Measurements from ENCODE around the gene MANBA.
"Not testable (repeated sequence)": the region's sequence is repeated elsewhere in the genome, so short reads cannot be mapped to it uniquely, and the experiment has no call there.

The MANBA gene

DNA sequence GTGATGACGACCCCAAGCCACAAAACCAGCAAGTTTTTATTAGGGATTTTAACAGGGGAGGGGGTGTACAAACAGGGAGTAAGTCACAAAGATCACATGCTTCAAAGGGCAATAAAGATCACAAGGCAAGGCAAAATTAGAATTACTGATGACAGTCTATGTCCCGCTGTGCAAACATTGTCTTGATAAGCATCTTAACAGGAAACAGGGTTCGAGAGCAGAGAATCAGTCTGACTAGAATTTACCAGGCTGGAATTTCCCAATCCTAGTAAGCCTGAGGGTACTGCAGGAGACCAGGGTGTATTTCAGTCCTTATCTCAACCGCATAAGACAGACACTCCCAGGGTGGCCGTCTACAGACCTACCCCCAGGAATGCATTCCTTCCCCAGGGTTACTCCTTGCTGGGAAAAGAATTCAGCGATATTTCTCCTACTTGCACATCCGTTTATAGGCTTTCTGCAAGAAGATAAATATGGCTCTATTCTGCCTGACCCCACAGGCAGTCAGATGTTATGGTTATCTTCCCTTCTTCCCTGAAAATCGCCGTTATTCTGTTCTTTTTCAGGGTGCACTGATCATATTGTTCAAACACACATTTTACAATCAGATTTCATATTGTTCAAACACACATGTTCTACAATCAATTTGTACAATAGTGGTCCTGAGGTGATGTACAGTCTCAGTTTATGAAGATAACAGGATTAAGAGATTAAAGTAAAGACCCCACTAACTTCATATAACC, 41.8 kb downstream of the MANBA start:
- DNase-seq: not testable (repeated sequence)

DNA sequence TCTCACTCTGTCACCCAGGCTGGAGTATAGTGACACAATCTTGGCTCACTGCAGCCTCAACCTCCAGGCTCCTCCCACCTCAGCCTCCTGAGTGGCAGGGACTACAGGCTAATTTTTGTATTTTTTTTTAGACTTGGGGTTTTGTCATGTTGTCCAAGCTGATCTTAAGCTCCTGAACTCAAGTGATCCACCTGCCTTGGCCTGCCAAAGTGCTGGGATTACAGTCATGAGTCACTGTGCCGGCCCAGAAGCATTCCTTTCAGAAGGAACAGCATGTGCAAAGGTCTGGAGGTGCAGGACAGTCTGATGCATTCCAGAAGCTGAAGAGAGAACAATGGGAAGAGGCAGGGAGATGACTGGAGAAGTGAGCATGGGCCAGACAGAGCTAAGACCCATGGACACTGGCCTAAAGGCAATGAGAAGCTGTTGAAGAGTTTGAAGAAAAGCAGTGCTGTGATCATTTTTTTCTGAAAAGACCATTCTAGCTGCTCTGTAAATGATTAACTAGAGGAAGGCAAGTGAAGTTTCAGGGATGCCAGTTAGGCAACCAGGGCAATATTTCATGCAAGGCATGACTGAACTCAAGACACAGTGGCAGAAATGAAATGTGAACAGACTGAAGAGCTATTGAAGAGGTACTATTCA, 43.2 kb downstream of the MANBA start:
- DNase-seq: no peak

DNA sequence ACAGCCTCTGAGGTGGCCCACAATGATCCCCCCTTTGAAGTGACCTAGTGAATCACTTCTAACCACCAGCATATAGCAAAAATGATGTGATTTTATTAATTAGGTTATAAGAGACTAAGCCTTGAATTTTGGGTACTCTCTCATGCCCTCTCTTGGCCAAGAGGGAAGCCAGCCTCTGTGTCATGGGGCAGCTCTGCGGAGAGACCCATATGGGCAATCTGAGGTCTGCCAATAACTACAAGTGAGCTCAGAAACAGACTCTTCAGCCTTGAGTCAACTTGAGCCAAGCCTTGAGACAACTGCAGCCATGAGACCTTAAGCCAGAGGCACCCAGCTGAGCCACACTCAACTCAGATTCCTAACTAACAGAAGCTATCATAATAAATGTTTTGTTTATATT, 45.7 kb downstream of the MANBA start:
- no peak for DNase-seq

DNA sequence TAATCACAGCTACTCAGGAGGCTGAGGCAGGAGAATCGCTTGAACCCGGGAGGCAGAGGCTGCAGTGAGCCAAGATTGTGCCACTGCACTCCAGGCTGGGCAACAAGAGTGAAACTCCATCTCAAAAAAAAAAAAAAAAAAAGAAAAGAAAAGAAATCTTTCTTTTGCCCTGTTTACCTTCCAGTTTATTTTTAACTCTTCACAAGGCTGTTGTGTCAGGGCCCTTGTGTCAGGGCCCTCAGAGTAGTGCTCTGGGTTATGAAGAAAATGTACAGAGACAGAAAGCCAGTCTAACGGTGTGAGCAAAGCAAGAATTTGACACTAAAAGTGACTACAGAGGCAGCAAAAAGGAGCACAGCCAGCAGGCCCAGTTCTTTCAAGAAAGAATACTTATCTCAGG, 47.0 kb downstream of the MANBA start:
- not testable (repeated sequence) for DNase-seq

DNA sequence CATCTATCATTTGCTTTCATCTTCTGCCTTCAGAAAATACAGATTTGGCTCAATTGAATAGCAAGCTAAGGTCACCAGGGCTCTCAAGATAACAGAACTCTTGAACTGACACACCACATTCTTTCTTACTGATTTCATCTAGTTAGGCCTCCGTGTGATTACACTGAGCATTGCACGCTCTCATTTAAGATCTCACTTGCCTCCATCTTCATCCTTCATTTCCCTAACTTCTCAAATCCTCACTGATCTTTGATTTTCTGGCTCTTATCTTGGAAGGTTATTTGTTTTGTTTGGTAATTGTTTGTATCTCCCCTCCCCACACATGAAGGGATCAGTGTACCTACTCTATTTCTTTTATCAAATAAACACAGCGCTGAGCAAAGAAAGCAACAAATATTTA, 47.7 kb downstream of the MANBA start:
- no peak for DNase-seq

DNA sequence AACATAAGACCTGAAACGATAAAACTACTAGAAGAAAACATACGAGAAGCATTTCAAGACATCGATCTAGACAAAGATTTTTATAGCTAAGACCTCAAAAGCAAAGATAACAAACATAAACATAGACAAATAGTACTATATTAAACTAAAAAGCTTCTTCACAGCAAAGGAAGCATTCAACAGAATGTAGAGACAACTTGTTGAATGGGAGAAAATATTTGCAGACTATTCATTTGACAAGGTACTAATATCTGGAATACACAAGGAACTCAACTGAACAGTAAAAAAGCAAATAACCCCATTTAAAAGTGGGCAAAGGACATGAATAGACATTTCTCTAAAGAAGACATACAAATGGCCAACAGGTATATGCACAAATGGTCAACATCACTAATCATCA, 49.8 kb downstream of the MANBA start:
- no peak for DNase-seq

DNA sequence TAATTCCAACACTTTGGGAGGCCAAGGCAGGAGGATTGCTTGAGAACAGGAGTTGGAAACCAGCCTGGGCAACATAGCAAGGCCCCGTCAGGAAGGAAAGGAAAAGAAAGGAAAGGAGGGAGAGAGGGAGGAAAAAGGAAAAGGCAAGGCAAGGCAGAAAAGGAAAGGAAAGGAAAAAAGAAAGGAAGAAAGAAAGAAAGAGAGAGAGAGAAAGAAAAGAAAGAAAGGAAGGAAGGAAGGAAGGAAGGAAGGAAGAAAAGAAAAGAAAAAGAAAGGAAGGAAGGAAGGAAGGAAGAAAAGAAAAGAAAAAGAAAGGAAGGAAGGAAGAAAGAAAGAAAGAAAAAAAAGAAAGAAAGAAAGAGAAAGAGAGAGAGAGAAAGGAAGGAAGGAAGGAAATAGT, 51.7 kb downstream of the MANBA start:
- not testable (repeated sequence) for DNase-seq

DNA sequence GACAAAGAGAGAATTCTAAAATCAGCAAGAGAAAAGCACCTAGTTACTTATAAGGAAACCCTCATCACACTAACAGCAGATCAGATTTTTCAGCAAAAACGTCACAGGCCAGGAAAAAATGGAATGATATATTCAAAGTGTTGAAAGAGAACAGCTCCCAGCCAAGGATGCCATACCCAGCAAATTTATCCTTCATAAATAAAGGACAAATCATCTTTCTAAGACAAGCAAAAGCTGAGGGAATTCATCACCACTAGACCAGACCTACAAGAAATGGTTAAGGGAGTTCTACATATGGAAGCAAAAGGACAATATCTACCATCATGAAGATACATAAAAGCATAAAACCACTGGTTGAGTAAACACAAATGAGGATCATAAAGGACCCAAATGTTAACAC, 53.6 kb downstream of the MANBA start:
- no peak for DNase-seq

DNA sequence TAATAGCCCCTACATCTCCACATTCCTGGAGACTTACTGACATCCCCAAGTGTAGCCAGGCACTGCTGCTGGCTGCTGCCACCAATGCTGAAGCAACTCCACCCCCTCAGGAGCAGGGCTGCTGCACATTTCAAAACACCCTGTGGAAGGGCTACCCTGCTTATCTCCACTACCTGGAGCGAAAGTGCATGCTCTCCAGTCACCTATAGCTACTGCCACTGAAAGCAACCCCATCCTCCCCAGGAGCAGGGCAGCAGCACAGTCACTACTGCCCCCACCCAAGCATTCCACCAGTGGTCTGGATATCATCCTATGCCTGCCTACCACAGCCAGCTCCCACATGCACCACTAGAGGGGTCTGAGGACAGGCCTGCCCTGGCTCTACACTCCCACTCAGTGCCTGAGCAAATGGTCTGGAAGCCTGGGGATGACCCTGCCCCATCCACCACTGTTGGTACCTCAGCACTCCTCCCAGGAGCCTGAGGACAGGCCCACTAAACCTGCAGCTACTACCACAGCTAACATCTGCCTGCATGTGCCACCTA, 55.3 kb downstream of the MANBA start:
- no peak for DNase-seq

DNA sequence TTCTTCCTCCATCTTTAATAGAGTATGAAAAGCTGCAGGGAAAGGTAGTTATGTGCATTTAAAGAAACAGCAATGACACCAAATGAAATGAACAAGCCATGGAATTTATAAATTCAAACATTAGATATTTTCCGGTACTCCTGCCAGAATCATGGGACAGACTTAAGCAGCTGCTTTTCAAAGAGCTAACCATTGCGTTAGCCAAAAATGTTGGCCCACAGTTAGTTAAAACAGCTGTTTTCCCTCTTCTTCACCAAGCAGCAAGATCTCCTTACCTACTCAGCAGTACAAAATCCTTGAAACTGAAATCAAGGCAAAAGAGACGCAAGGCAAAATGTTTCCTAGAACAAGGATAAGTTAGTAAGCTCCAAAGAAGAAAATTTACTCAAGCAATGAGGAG, 64.0 kb downstream of the MANBA start:
- DNase-seq: no peak

DNA sequence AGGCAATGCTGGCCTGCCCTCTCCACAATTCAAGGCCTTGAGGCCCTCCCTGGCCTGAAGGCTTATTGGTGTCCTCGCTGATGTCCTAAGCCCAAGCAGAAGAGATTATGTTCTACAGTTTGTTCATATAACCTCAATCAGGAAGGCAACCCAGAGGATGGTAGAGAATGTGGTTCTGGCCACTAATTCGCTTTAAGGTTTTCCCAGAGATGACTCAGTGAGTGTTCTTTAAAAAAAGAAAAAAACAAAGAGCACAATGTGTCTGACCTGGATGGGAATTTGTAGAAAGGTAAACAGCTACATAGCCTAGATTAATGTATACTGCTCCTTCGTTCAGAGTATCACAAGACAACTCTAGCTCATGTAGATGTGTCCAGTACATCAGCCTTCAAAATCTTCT, 66.0 kb downstream of the MANBA start:
- DNase-seq: no peak

DNA sequence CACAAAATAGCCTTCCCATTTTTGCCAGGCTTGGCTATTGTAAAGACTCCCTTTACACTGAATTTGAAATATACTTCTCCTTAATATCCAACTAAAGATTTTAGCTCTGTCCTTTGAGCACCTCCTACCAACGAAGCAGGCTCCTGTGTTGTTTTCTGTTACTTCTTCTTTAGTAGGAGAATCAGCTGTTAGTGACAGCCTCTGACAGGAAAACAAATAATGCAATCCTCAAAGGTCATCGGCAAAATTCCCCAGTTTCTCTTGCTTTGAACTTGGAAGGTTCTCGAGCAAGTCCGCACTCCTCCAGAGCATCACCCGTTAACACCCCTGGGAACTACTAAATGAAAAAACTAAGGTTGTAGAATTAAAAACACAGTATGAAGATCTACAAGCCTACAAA, 66.9 kb downstream of the MANBA start:
- DNase-seq: no peak

DNA sequence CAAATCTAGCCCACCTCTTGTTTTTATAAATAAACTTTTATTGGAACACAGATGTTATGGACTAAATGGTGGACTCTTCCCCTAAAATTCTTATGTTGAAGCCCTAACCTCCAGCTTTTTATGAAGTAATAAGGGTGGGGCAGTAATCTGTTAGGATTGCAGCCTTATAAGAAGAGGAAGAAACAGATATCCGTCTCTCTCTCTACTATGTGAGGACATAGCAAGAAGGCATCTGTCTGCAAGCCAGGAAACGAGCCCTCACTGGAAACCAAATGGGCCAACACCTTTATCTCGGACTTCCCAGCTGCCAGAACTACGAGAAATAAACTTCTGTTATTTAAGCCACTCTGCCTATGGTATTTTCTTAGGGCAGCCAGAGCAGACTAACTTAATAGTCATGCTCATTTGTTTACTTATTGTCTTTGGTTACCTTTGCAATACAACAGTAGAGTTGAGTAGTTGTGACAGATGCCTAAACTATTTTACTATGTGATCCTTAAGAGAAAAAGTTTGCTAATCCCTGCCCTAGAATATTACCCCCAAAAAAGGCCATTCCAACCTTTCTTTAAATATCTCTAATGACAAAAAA, 67.4 kb downstream of the MANBA start:
- DNase-seq: no peak

DNA sequence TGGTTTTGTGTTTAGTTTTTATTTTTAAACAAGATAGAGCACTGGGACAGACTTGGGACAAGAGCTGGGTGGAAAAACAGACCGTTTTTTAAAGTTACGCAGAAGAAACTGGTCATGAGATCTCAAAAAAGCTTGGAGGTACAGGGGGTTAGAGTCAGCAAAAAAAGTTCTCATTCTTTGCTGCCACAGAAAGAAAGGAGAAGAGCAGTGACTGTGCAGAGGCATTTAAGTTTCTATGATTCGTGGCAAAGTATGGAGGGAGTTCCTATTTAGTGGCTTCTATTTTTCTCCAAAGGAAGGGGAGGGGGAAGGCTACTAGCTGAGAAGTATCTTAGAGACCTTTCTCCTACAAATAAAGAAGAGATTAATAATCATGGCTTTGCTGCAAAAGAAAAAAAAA, 68.3 kb downstream of the MANBA start:
- no peak for DNase-seq

DNA sequence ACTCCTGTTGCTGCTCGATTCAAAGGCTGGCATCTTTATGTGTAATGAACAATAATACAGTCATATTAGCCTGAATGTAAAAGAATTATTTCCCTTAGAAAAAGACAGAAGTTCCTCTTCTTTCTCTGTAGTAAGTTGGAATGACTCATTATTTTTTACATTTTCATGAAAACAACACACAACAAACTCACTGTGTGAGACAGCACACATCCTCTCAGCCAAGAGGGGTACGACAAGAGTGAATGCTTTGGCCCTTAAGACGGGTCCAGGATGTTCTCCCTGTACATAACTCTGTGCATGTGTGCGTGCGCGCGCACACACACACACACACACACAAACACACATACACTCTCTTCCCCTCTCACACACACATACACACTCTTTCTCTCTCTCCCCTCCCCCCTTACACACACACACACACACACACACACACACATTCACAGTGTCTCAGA, 72.8 kb downstream of the MANBA start:
- no peak for DNase-seq

DNA sequence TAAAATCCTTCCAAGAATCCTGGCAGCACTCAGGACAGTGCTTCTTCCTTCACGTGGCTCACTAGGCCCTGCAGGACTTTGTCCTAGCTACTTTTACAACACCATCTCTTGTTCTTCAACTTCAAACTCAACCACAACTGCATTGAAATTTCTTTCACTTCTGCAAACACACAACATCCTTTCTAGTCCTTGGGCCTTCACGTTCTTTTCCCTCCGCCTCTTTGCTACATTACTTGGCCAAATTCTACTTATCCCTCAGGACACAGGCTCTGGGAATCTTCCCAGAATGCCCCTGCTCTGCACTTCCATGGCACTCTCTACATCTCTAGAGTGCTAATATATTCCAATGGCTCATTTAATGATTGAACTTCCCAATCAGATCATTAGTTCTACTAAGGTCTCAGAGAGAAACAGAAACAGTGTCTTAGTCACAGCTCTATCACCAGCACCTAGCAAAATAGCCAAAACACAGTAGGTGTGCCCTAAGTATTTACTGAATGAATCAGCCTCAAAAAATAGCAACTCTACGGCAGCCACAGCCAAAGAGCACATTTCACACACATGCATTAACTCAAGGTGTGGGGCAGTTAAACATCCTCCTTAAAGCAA, 73.3 kb downstream of the MANBA start:
- no peak for DNase-seq

DNA sequence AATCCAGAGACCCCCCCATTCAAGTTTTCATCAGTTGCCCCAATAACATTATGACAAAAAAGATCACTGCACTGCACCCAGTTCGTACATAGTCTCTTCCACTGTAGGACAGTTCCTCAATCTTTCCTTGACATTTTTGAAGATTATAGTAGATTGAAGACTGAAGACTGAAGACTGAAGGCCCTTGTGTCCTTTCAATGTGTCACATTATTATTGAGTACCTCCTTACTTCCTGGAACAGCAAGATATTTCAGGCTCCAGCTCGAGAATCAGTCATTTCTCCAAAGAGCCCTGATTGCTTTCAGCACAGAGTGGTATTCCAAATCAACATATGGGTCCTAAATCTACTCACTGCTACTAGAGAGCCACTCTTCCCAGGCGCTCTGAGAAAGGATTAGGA, 75.0 kb downstream of the MANBA start:
- DNase-seq: no peak

DNA sequence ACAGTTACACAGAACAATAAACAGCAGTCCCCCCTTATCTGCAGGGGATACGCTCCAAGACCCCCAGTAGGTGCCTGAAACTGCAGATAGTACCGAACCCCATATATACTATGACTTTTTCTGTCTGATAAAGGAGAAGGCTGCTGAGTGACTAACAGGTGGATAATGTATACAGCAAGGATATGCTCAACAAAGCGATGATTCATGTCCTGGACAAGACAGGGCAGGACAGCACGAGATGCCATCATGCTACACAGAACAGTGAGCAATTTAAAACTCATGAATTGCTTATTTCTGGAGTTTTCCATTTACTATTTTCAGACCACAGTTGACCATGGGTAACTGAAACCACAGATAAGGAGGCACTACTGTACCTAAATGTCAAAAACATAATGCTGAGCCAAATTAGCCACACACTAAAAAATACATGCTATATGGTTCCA, 76.1 kb downstream of the MANBA start:
- no peak for DNase-seq

DNA sequence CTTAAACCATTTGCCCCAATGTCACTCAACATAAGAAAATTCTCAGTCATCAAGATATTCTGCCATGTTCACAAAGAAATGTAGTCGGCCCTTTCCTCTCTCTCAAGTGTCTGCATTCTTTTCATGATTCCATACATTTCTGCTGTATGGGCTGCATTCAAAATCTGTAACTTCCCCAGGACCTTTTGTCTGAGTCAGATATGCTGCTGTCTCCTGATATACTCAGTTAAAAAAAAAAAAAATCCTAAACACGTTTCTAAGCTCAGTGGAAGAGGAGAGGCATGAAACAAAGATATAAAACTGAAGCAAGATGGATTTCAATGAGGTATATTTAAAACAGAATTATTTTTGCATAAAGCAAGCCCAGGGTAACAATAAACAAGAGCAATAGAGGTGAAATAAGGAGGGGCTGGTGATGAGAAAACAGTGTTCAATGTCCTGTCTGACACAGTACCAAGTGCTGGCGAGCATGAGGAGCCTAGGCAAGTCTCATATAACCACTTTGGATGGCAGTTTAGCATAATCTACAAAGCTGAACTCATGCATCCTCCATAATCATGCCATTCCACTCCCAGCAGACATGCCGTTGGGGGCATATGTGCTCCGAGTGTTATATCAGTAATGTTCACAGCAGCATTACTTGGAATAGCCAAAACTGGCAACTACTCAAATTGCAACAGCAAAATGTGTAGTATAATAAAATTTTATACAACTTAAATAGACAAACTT, 76.7 kb downstream of the MANBA start:
- no peak for DNase-seq

DNA sequence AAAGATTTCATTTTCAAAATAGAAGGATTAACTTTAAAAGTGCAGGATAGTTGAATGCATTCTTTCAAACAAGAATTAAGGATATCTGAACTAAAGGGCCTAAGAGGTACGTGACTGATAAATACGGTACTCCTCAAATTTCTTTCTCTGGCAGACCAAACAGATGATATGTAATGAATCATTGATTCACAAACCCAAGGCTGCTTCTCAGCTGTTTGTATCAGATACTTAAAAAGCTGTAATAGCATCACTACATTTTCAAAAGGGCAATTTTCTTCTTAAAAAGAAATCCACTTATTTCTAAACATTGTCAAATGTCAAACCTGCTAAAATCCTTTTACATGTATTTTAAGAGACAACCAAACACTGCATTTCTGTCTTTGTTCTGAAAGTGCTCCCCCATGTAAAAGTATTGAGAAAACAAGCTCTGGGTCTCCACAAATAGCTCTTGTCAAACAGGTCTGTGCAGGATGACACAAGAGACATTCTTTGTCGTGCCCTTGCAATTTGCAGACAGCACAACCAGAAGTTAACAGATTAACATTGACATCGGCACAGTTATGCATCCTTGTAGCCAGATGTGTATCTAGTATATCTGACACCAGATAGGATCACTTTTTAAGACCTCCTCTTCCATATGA, 82.0 kb downstream of the MANBA start:
- DNase-seq: peak in 2 of 3 experiments; percentile 5 to 37

DNA sequence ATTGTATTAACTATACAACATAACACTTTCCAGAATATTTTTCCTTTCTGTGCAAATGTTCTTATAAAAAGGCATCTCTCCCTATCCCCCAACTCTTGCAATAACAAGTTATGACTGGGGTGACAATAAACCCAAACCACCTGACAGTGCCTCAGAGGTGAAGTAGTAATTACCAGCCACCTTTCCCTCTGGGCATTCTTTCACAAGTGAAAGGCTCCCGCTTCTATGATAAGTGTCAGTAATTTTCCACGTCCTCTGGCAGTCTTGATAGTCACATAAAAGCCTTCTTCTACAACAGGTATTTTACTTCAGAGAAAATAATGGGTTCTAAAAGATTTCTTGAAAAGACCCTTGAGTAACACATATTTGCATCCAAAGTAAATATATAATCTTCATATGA, 82.7 kb downstream of the MANBA start:
- DNase-seq: peak in 2 of 3 experiments; percentile 25 to 78

DNA sequence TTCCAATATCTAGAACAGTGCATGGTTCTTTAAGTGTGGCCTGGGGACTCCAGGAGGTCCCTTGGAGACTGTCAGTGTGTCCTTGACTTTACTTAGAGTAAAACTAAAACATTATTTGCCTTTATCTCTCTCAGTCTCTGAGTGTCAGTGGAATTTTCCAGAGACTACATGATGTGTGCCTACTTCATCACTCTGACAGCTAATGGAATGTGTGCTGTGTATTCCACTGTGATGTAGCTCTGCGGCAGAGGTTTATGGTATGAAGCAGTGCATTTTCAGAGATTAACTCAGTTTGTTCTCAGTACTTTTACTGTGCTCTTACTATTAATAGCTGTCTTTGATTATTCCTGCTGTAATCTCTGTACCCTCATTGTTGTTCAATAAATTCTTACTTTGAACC, 85.6 kb downstream of the MANBA start:
- no peak for DNase-seq

Measured in NCI-H1417 (cell line).